IPS-NIHi7 (cell line): ENCODE data around the gene ITGAE.

Source experiments
- DNase-seq: peaks from one replicate; pipeline ENCODE4 v3.0.0; 2012; ENCODE audit warnings: mixed read lengths; ENCODE audit errors: extremely low spot score

ITGAE gene

GRCh38 chr17:3693829-3694231 is 107.2 kb downstream of the ITGAE start:
- DNase-seq, result no peak

DNA sequence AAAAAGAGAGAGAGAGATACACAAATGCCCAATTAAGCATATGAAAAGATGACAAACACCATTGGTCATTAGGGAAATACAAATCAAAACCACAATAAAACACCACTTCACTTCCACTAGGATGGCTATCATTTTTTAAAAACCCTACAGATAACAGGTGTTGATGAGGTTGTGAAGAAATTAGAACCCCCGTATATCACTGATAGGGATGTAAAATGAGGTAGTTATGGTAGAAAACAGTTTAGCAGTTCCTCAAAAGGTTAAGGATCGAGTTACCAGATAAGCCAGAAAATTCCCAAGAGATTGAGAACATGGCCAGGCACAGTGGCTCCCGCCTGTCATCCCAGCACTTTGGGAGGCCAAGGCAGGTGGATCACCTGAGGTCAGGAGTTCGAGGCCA is 107.8 kb downstream of the ITGAE start:
- no peak for DNase-seq

DNA sequence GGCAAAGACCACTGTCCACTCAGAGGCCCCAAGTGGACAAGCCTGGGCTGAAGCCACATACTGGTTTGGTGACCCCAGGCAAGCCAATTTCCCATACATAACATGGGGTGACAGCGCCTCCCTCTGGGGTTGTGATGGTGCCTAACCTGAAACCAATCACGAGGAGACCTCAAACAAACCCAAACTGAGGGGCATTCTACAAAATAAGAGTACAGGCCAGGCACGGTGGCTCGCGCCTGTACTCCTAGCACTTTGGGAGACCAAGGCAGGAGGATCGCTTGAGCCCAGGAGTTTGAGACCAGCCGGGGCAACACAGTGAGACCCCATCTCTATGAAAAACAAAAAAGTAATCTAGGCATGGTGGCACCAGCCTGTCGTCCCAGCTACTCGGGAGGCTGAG is 108.6 kb downstream of the ITGAE start:
- DNase-seq, result no peak

- DNase-seq, result peak; percentile 57
Measured at GRCh38 chr17:3691617-3692067, 109.3 kb downstream of the ITGAE start.

DNA sequence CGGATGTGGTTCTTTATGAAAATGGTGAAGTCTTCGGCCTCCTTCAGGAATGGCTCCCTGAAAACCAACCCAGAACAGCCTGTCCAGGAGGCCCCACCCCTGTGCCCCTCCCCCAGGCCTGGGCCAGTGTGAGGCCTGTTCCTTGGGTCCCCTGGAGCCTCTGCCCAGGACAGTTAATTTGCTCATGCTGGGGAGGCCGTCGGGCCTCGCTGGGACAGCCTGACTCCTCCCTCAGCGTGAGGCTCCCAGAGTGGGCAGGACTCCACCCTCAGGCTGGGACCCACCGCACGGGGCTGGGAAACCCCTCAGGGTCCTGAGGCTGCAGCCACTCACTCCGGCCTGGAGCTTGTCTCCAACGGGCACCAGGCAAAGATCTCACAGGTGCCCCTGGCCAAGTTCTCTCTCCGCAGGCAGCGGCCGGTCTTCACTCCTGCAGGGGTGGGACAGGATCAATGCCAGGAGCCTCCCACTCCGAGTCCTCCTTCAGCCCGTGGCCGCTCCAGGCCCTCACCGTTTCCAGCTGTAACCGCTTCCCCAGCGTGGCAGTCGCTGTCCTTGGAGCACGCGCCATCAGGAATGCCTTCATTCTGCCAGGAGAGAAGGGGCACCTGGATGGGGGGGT is 110.8 kb downstream of the ITGAE start:
- DNase-seq, result no peak

DNA sequence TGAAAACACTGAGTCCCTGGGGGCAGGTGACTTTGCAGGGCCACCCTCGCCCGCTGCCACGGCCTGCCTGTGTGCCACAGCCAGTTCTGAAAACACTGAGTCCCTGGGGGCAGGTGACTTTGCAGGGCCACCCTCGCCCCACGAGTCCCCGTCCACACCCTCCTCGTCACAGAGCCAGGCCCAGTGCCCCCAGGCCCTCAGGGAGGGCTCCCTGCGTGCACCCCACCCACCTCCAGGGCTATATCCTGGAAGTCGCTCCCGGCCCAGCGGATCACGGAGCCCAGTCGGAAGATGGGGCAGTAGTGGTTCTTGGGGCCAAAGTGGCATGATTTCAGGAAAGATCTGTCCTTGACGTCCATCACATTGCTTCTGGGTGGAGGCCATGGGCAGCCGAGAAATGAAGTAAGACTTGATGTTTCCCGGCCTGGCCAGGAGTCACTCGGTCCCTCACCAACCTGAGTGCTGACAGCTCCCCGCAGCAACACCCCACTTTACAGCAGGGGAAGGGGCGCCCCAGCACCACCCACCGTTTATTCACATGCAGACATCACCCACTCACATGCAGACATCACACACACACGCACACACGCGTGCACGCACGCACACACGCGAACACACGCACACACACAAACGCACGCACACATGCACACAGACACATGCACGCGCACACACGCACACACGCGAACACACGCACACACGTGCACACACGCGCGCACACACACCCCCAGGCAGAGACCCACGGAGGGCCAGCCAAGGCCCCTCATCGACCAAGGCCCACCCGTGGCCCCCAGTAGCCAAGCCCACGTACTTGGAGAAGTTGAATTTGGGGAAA is 111.5 kb downstream of the ITGAE start:
- no peak for DNase-seq

DNA sequence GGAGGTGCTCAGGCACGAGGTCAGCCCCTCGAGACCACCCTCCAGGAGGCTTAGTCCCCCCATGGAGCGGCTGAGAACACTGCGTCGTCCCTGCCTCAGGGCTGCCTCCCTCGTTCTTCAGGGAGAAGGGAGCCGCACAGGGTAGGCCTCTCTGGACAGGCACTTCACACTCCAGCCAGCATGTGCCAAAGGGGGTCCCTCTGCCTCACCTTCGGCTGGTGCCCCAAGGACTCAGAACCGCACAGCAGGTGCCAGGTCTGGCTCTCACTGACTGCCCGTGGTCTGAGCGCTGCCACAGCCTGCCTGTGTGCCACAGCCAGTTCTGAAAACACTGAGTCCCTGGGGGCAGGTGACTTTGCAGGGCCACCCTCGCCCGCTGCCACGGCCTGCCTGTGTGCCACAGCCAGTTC is 112.1 kb downstream of the ITGAE start:
- no peak for DNase-seq

GRCh38 chr17:3688027-3688553 is 112.9 kb downstream of the ITGAE start:
- no peak for DNase-seq

DNA sequence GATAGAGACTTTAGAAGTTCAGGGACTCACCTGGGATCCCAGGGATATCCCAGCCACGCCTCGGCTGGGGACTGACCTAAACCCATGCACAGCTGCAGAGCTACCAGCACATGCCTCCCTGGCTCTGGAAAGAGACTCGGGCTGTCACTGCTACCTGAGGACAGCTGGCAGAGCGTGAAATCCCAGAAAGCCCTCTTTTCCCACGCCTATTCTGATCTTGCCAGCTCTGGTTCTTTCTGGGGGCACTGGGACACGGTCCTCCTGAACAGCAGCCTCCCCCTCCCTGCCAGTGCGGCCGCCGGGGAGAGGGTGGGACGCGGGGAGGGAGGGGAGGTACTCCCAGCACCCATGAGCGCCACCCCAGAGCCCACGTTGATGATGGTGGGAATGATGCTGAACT is 115.8 kb downstream of the ITGAE start:
- DNase-seq, result no peak

GRCh38 chr17:3683054-3683511 is 117.9 kb downstream of the ITGAE start:
- DNase-seq, result peak; percentile 88

GRCh38 chr17:3682033-3682432 is 119.0 kb downstream of the ITGAE start:
- no peak for DNase-seq

GRCh38 chr17:3681565-3681964 is 119.4 kb downstream of the ITGAE start:
- no peak for DNase-seq

- no peak for DNase-seq
Measured at GRCh38 chr17:3681057-3681456, 119.9 kb downstream of the ITGAE start.

GRCh38 chr17:3679531-3680126 is 121.4 kb downstream of the ITGAE start:
- no peak for DNase-seq

DNA sequence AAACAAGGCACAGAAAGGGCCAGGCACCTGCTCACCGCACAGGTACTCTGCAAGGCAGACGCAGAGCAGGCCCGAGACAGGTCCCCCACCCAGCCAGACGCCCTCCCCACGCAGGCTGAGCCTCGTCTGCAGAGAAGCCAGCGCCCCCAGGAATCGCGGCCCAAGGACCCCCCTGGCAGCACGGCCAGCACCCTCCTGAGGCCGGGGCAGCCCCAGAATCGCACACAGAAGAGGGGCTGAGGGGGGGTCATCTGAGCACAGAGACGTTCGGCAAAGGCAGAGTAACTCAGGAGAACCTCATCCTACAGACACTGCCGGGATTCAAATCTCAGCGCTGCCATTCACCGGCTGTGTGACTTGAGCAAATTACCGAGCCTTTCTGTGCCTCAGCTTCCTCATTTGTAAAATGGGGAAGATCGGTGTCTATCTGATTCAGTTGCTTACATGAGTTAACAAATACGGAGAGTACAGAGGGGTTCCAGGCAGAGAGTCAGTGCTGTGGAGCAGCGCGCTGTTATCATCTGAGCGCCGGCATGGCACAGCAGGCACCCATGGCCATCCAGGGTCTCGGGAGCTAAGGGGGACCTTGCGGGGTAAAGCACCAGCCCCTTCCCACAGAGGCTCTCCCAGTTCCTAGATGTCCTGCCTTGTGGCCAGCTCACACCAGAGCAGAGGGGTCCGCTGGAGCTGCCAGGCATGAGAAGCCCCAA is 122.0 kb downstream of the ITGAE start:
- DNase-seq, result no peak

GRCh38 chr17:3678095-3678820 is 122.7 kb downstream of the ITGAE start:
- peak; percentile 73 for DNase-seq

- DNase-seq, result no peak
Measured at GRCh38 chr17:3675886-3676285, 125.1 kb downstream of the ITGAE start.

DNA sequence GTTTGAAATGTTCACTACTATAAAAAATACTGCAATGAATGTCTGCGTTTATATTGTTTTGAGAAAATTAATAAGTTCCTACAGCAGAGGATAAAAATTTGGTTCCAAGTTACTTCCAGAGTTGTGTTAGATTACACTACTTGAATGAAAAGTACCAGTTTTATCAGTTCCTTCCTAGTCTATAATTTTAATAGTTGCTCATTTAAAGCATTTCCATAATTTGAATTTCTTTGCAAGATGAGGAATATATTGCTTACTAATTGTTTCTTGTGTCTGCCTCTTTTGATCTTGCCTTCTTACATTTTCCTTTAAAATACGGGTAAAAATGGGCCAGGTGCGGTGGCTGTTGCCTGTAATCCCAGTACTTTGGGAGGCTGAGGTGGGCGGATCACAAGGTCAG is 128.4 kb downstream of the ITGAE start:
- no peak for DNase-seq

DNA sequence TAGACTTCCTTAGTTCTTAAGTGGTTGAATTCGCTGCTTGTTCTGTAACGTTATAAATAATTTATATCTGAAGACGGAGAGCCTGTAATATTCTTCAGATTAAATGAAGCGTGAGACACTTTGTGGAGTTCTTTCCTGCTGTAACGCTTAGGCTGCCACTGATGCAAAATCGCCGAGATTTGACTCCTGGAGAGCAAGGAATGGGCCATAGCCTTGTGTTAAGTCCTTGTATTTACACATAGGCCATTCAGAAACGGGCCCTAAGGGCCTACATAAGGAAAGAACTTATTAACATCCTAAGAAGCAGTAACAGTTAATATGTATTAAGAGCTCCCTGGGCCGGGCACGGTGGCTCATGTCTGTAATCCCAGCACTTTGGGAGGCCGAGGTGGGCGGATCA is 131.4 kb downstream of the ITGAE start:
- no peak for DNase-seq

- no peak for DNase-seq
Measured at GRCh38 chr17:3669085-3669347, 132.0 kb downstream of the ITGAE start.

- peak; percentile 99 for DNase-seq
Measured at GRCh38 chr17:3668279-3669084, 132.5 kb downstream of the ITGAE start, which contains the start of the genes EMC6 and TAX1BP3. TSS of gene EMC6 (plus strand) at chr17:3668812. CDS start at chr17:3669147, 335 bp downstream. TSS of gene TAX1BP3 (minus strand) at chr17:3668578. CDS start at chr17:3668526, 52 bp downstream.
